Psoas muscle (tissue), 8 donors: ENCODE data around the gene SETDB1. TPM values are rescaled to one million over a fixed set of nuclear protein-coding genes. Genes with fewer than 3 reads are reported as not detected.

Experiments
- ATAC-seq, 4 donors: fragments of 200-7000 bp; cut with Tn5 transposase; one replicate each; pipeline ENCODE4 v1.9.1; 2020; ENCODE audit warnings: moderate library complexity in 3 of 4, mild to moderate bottlenecking in 2 of 4
- DNase-seq, 2 donors: peaks; one replicate each; pipeline ENCODE4 v3.0.0-alpha.2; 2020
- H3K27ac ChIP-seq: fragments of 200-600 bp; one replicate; pipeline ENCODE4 v1.8.0; 2022
- H3K27me3 ChIP-seq, 3 donors: fragments of 200-600 bp in 1 of 3; one replicate each; pipeline versions ENCODE4 v1.6.1 to v1.8.0; 2013 to 2022; ENCODE audit warnings: low read length in 2 of 3, mild to moderate bottlenecking in 2 of 3, moderate library complexity in 1 of 3; ENCODE audit not compliant: insufficient read depth in 3 of 3
- H3K36me3 ChIP-seq, 2 donors: fragments of 200-600 bp in 1 of 2; one replicate each; pipeline versions ENCODE4 v1.6.1 to v1.8.0; 2013 to 2022; ENCODE audit warnings: low read depth in 1 of 2, mild to moderate bottlenecking in 1 of 2, moderate library complexity in 1 of 2; ENCODE audit not compliant: insufficient read depth in 1 of 2
- H3K4me1 ChIP-seq: fragments of 200-600 bp; one replicate; pipeline ENCODE4 v1.8.0; 2022
- H3K4me3 ChIP-seq: fragments of 200-600 bp; one replicate; pipeline ENCODE4 v1.8.0; 2022; ENCODE audit warnings: mild to moderate bottlenecking
- H3K9me3 ChIP-seq: fragments of 200-600 bp; one replicate; pipeline ENCODE4 v1.8.0; 2022
- CTCF ChIP-seq: fragments of 200-600 bp; IDR thresholded peaks from one replicate; pipeline ENCODE4 v1.8.0; 2022; ENCODE audit warnings: antibody characterized with exemption
- WGBS, 3 donors: extraction: QIAGEN DNeasy Blood & Tissue Kit; methylation state at CpG; one replicate each; pipeline versions ENCODE4 v1.1.6 to v1.1.7; 2013; 5-methylcytosine and 5-hydroxymethylcytosine counted together
- intact Hi-C, 2 donors: fragments of 100-400 bp; cut with DNase I; formaldehyde crosslinking; loops; one replicate each; pipeline versions ENCODE4 v1.11.0 to v1.14.2; 2022
- polyA plus RNA-seq, 3 donors: library from polyadenylated mRNA; stranded (reverse); fragments of 200-250 nt; gene quantifications; one replicate each; pipeline ENCODE4 v1.2.3, GENCODE V29; 2013
- total RNA-seq, 4 donors: library from RNA; stranded (reverse); fragmentation: NEBNext Ultra II Directional in 2 of 4; extraction: Animal tissue kit (Norgen Biotek cat#: 25700) in 2 of 4; gene quantifications; one replicate each; pipeline versions ENCODE4 v1.2.1 to v1.2.4, GENCODE V29; 2021 to 2023
- donor health status: healthy with polysubstance abuse.
- donor health status: DM: no; HTN: no; CAD: no; lungs with moderate emphysema.
- donor health status: Bipolar disorder and iron deficiency.
- donor health status: healthy.
- donor health status: DM: yes; HTN: yes; CAD: no.
- donor health status: DM: no; HTN: no; CAD: no.
- donor health status: DM: no; HTN: no; CAD: no.
- donor health status: DM: yes; HTN: yes; CAD: no.

The SETDB1 gene
- total and polyA plus RNA-seq, 7 donors, result 12.8 to 27.1 (median 19.4) TPM

GRCh38 chr1:151009206-151009587 is 83.0 kb downstream of the SETDB1 start:
- Histone ChIP-seq H3K4me1 (peaks cover 43% of the 10 kb centered on the region), H3K4me3 (peak overlapping the region; percentile 75), H3K27ac (peak overlapping the region; percentile 89), H3K9me3 (no peaks in the 10 kb centered on the region), H3K27me3 (no peaks in the 10 kb centered on the region), H3K36me3 (peaks cover 0 to 16% of the 10 kb centered on the region in 2 donors)
- ATAC-seq (no peak), DNase-seq (no peak)
- WGBS, 3 donors, result 38 to 61% (median 44%) methylated on average over 3 of the region's 3 CpGs
- no peak for TF ChIP-seq CTCF
- intact Hi-C loops, result no loop called here

GRCh38 chr1:151009674-151010345 is 83.6 kb downstream of the SETDB1 start:
- TF ChIP-seq CTCF, result no peak
- Histone ChIP-seq H3K27ac (peak overlapping the region; percentile 89), H3K9me3 (no peaks in the 10 kb centered on the region), H3K4me3 (peak overlapping the region; percentile 75), H3K27me3 (no peaks in the 10 kb centered on the region), H3K36me3 (peaks cover 0 to 16% of the 10 kb centered on the region in 2 donors), H3K4me1 (peaks cover 37% of the 10 kb centered on the region)
- WGBS, 3 donors, result 97% methylated on average over 8 of the region's 8 CpGs
- no peak for ATAC-seq
- intact Hi-C loops, result no loop called here
- DNase-seq, result no peak

- Histone ChIP-seq H3K4me3 (peak overlapping the region; percentile 22), H3K4me1 (peaks cover 31% of the 10 kb centered on the region), H3K36me3 (peaks cover 0 to 16% of the 10 kb centered on the region in 2 donors), H3K27me3 (no peaks in the 10 kb centered on the region), H3K9me3 (no peaks in the 10 kb centered on the region), H3K27ac (no peak overlapping the region)
- intact Hi-C loops, result no loop called here
- ATAC-seq (no peak), DNase-seq (no peak)
- TF ChIP-seq CTCF, result no peak
- WGBS, 3 donors, result 90 to 92% (median 90%) methylated on average over 3 of the region's 3 CpGs
Measured at GRCh38 chr1:151010346-151010726, 84.2 kb downstream of the SETDB1 start.

GRCh38 chr1:151011154-151011850 is 85.1 kb downstream of the SETDB1 start:
- H3K36me3 ChIP-seq, result peaks cover 0 to 16% of the 10 kb centered on the region in 2 donors
- no peaks in the 10 kb centered on the region for H3K27me3 ChIP-seq
- no peak overlapping the region for H3K27ac ChIP-seq
- intact Hi-C loops, result no loop called here
- no peak for TF ChIP-seq CTCF
- WGBS, 3 donors, result 56 to 64% (median 58%) methylated on average over 4 of the region's 4 CpGs
- peaks cover 36% of the 10 kb centered on the region for H3K4me1 ChIP-seq
- no peak for ATAC-seq
- no peaks in the 10 kb centered on the region for H3K9me3 ChIP-seq
- H3K4me3 ChIP-seq, result no peak overlapping the region
- no peak for DNase-seq
